Medulla oblongata (tissue), 1 donor: ENCODE results near the gene NOTCH1.
"Not testable (repeated sequence)": the region's sequence is repeated elsewhere in the genome, so short reads cannot be mapped to it uniquely, and the experiment has no call there.

Source experiments
- DNase-seq: peaks from one replicate; pipeline ENCODE4 v3.0.0-alpha.2; 2015; ENCODE audit errors: extremely low spot score

The NOTCH1 gene

GRCh38 chr9:136564379-136564988, 18.6 kb upstream of the NOTCH1 start:
- peak; percentile 74 for DNase-seq

DNA sequence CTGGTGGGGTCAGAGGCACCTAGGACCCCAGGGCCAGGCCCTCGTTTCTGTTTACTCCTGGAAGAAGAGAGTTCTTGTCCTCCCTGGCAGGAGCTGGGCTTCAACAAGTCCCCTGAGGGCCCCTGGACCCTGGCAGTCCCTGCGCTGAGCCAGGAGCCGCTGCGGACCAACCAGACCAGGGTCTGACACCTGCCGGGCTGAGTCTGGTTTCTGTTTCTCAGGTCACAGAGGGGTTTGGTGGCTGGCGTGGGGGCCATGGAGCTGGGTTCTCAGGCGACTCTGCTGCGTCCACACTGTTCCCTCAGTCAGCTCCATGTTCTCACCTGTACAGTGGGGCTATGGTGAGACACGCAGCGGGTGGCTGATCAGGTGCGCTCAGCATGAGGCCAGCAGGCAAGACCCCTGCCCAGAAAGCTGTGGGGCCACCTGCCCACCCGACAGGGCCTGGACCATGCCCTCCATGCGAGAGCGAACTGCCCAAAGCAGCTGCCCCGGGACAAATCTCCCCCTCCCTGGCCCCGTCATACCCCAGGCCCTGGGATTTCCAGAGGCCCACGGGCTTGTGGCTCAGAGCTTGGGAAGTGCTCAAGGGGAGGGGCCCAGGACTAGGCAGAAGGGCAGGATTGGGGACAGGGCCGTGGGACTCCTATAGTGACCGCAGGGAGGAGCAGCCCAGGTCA, 17.9 kb upstream of the NOTCH1 start:
- no peak for DNase-seq

DNA sequence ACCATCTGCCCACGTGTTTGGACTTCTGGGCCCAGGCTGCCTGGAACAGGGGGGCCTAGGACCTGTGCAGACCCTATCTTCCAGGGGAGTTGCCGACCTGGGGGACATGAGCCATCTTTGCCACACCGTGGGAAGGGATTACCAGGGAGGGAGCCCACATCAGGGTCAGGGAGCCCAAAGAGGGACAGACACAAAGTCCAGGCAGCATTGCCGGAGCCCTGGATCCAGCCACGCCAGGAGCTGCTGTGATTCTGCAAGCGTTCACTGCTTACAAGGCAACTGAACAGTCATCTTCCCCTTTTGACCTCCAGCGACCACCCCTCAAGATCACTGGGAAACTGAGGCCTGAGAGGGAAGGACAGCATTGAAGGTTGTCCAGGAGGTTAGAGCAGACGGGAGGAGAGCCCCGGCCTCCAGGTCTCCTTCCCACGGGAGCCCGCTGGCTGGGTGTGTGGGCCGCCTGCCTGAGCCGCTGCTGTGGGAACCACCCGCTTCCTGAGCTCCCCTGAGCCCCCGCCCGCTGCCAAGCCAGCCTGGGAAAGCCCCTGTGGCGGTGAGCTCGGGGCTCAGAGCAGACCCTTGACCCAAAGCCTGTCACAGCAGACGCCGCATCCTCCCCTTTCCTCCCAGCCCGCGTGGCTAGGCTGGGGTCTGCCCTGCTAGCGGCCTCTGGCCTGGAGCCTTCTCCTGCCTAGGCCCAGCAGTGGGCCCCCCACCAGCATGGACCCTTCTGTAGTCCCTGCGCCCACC, 17.1 kb upstream of the NOTCH1 start:
- DNase-seq: no peak

GRCh38 chr9:136561779-136562178, 15.9 kb upstream of the NOTCH1 start:
- no peak for DNase-seq

DNA sequence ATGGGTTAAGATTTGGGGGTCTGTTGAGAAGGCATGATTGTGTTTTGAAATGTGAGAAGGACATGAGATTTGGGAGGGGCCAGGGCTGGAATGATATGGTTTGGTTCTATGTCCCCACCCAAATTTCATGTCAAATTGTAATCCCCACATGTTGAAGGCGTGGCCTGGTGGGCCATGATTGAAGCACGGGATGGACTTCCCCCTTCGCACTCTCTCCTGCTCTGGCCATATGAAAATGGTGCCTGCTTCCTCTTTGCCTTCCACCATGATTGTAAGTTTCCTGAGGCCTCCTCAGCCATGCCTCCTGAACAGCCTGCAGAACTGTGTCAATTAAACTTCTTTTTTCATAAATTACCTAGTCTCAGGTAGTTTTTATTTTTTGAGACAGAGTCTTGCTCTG, 14.7 kb upstream of the NOTCH1 start:
- no peak for DNase-seq

DNA sequence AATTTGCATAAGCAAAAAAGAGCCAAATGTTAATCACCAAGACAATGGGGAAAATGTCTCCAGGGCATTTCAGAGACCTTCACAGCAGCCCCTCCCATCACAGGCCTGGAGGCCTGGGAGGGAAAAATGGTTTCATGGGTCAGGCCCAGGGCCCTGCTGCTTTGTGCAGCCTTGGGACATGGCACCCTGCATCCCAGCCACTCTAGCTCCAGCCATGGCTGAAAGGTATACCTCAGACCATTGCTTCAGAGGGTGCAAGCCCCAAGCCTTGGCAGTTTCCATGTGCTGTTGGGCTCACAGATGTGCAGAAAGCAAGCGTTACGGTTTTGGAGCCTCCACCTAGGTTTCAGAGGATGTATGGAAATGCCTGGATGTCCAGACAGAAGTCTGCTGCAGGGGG, 13.5 kb upstream of the NOTCH1 start:
- DNase-seq: not testable (repeated sequence)

DNA sequence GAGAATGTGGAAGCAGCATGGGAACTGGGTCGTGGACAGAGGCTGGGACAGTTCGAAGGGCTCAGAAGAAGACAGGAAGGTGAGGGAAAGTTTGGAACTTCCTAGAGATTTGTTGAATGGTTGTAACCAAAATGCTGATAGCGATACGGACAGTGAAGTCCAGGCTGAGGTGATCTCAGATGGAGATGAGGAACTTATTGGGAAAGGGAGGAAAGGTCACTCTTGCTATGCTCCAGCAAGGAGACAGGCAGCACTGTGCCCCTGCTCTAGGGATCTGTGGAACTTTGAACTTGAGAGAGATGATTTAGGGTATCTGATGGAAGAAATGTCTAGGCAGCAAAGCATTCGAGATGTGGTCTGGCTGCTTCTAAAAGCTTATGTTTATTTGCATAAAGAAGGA, 13.0 kb upstream of the NOTCH1 start:
- DNase-seq: not testable (repeated sequence)

GRCh38 chr9:136558373-136558772, 12.5 kb upstream of the NOTCH1 start:
- peak; percentile 44 for DNase-seq

GRCh38 chr9:136557036-136557435, 11.2 kb upstream of the NOTCH1 start:
- DNase-seq: no peak

- no peak for DNase-seq
These were observed 10.3 kb upstream of the NOTCH1 start for GRCh38 chr9:136556166-136556565.

DNA sequence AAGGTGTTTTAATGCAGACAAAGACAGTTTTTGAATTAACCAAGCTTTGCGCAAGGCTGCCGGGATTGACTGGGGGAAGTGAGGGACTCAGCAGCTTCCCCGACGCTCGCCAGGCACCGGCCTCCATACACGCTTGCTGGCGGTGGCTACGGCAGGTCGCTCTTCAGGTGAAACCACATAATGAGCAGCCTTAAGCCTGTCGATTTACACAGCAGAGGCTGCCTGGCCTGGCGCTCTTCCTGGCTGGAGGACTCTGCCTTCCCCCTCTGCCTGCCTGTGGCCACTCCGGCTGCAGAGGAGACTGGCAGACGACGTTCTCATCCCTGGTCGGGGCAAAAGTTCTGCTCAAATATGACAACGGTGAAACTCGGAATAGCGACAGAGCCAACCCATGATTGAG, 9.0 kb upstream of the NOTCH1 start:
- no peak for DNase-seq

DNA sequence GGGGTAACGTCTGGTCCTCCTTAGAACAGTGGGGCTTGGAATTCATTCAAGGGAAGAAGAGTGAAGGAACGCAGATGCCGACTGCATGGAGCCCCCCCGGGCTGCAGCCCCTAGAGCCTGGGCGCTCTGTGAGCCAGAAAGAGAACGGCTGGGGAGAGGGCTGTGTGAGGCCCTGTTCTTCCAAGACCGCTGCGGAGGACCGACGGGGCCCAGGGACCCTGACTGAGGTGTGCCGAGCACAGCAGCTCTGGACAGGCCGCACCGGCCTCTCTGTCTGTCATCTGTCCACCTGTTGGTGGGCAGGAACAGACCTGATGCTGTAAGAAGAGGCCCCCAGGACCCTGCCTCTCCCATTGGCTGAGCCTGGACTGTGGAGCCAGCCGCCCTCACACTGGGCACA, 7.7 kb upstream of the NOTCH1 start:
- DNase-seq: no peak

- DNase-seq: peak; percentile 55
These were observed 6.4 kb upstream of the NOTCH1 start for GRCh38 chr9:136552117-136552703.

DNA sequence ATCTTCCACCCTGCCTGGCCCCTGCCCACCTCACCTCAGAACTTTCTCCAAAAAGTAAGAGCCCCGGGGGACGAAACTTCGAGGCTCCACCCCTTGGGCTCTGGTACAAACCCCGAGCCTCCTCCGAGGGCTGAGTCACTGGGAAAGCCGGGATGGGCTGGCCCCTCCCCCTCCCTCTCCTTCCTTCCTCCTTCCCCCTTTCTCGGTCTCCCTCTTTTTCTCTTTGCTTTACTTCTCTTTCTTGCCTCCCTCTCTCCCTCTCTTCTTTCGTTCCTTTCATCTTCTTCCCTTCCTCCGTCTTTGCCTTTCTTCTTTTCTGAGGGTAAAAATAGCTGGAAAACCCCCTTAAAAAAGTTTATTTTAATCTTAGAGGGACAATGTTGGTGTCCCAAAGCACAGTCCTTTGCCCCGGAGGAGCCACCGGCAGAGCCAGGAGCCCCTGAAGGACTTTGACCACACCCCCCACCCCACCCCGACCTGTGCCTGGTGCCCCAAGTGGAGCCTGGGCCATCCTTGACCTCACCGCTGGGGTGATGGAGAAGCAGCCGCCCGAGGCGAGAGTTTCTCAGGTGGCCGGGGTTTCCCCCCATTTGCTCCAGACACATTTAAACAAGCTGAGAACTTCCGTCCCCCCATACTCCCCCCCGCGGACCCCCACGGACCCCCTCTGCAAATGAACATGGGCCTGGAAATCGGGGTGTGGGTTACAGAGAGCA, 5.7 kb upstream of the NOTCH1 start:
- peak; percentile 44 for DNase-seq

DNA sequence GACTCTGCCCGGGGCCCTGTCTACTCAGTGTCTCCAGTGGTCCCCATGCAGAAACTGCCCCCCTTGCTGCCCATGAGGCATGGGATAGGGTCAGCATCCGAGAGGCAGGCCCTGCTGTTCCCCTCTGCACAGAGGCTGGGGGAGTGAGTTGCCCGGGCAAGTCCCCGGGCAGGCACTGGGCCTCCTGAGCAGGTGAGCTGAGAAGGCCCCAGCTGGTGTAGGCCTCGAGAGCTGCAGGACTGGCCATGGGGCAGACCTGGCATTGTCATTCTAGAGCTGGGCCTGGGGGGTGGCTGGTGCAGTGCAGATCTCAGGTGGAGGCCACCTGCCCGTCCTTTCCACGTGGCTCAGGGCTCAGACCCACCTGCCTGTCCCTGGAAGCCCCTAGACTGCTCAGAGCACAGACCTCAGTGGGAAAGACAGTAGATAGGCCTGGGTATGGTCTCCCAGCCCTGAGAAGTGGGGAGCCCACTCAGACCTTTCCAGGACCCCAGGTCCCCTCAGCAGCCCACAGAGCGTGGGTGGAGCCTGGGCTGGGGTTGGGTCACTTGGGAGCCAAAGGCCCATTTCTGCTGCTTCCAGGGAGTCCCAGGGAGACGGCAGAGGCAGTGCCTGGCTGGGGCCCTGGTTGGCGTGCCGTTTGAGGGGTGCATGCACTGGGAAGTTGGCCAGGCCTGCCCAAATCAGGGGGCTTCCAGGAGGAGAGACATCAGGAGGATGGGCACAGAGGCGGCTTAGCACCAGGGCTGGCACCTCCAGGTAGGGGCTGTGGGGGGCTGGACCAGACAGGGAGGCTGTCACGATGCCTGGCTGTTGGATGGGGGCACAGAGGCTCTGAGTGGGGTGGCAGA, 4.8 kb upstream of the NOTCH1 start:
- DNase-seq: no peak

DNA sequence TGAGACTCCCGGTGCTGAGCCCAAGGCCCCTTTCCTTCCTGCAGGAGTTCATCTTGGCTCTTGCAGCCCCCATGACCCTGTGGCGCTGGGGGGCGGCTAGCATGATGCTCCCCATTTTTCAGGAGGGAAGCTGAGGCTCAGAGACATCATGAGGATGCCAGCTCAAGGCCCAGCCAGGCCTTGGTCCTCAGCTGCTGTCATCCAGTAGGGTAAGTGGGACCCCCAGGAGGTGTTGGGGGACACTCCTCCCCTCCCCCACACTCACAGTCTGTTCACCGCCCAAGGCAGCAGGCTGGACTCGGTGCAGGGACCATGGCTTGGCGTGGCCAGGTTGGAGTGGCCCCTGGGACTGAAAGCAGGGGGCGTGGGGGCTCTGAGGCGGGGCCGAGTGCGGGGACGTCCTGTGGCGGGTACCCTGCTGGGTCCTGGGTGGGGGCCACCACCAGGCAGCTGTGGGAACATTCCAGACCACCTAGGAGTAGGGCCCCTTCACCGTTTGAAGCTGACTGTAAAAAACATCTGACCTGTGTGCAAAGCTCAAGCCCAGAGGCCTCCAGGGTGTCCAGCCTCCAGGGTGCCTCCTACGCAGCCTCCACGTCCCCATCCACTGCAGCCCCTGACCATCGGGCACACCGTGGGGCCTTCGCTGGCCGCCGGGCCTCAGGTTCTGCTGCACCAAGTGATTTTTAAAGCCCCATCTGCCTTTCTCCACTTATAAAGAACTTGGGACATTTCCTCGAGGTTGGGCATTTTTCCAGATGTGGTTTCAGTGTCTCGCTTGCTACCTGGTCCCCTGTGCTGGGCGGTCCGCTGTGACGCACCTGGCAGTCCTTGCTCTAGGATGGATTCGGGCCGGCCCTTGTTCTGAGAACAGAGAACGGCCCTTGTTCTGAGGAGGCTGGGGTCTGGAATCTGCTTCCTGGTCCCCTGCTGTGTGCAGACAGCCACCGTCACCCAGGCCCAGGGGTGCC, 3.4 kb upstream of the NOTCH1 start:
- no peak for DNase-seq

DNA sequence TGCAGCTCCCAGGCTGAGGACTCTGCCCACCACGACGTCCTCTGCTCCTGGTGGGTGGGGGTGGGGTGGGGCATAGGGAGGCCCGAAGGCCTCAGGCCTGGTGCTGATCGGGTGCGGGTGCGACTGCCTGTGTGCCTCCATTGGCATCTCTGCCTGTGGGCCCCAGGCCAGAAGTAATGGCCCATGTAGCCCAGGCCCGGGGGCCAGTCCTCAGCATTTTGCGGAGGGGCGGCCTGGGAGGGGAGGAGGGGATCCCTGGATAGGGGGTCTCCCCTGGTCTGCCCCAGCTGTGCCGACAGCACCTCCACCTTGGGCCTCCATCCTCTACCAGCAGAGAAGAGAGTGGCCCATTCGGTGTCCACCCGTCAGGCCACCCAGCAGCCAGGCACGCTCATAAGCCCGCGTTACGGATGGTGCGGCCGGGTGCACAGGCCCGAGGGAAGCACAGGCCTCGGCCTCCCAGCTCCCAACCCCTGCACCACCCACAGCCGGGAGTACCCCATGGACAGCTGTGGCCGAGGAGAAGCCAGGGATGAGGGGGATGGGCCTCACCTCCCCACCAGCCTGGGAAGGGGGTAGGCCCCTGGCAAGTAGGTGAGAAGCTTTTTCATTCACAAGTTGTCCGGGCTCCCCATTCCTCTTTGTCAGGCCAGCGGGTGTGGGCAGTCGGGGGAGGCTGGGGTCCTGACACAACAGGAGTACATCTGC, 1.8 kb upstream of the NOTCH1 start:
- no peak for DNase-seq

DNA sequence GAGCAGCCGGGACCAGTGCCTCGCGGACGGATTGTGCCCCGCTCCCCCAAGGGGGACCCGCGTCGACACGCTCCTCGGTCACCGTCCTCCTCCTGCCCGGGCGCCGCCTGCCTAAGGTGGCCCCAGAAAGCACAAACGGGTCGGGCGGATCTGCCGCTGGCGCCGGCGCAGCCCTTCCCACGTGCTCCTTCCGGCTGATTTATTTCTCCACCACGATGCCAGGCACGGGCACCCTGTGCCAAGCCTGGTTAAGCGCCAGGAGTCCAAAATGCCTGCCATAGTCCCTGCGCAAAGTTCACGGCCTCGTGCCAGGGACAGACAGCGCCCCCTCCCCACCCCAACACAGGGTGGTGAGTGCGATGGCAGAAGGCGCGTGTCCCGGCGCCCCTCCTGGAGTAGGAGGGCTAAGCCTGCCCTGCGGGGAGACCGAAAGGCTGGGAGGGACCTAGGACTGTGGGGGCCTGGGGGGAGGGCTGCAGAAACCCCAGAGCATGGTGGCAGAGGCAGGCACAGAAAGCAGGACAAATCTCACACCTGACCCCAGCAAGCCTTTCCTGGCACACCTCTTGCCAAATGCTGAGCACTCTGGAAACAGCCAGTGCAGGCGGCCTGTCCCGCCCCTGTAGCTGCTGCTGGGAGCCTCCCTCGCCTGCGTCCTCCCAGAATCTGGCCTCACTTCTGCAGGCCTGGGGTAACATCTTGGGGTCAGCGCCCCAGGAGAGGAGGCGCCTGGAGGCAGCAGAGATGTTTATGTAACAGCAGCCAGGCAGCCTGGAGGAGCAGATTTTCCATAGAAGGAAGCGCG, 1.1 kb upstream of the NOTCH1 start:
- peak; percentile 64 for DNase-seq

DNA sequence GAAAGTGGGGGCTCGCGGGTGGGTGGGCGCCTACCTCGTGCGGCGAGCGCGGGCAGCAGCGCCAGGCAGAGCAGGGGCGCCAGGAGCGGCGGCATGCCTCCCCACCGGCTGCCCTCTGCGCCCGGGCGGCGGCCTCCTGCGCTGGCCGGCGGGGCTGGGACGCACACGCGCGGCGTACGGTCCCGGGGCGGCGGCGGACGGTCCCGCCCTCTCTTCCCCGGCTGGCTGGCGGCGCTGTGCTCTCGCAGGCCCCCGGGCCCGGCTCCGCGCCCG, 220 bp downstream of the NOTCH1 start:
- DNase-seq: no peak
